DOHH2 (cell line): Measurements from ENCODE around the gene GABARAPL1.

Source experiments
- H3F3A ChIP-seq: fragments of 200-600 bp; sonication (generic), shearing (Covaris generic); 2 replicates; pipeline ENCODE4 v1.6.0; 2016; ENCODE audit warnings: antibody characterized with exemption, mild to moderate bottlenecking; ENCODE audit not compliant: control insufficient read depth, insufficient read depth
- H3K27ac ChIP-seq: fragments of 200-600 bp; sonication (generic); 2 replicates; pipeline ENCODE4 v1.5.1; 2014; ENCODE audit warnings: low read depth, mild to moderate bottlenecking, low read length, moderate library complexity
- H3K27me3 ChIP-seq: fragments of 200-600 bp; sonication (generic); 2 replicates; pipeline ENCODE4 v1.6.1; 2014; ENCODE audit warnings: mild to moderate bottlenecking, low read length, mixed read lengths; ENCODE audit not compliant: control insufficient read depth
- H3K36me3 ChIP-seq: fragments of 200-600 bp; sonication (generic); 2 replicates; pipeline ENCODE4 v1.6.1; 2014; ENCODE audit warnings: mild to moderate bottlenecking, low read length, moderate library complexity, mixed read lengths; ENCODE audit not compliant: control insufficient read depth
- H3K4me1 ChIP-seq: fragments of 200-600 bp; sonication (generic); 2 replicates; pipeline ENCODE4 v1.6.1; 2014; ENCODE audit warnings: mild to moderate bottlenecking, low read length, mixed read lengths; ENCODE audit not compliant: control insufficient read depth
- H3K4me2 ChIP-seq: fragments of 200-600 bp; sonication (generic); 2 replicates; pipeline ENCODE4 v1.6.0; 2014; ENCODE audit warnings: mild to moderate bottlenecking, low read length, moderate library complexity
- H3K4me3 ChIP-seq: fragments of 200-600 bp; sonication (generic); 2 replicates; pipeline ENCODE4 v1.5.1; 2014; ENCODE audit warnings: mild to moderate bottlenecking, low read length, mixed read lengths
- H3K79me2 ChIP-seq: fragments of 200-600 bp; sonication (generic); 2 replicates; pipeline ENCODE4 v1.6.1; 2014; ENCODE audit warnings: mild to moderate bottlenecking, low read length, mixed read lengths; ENCODE audit not compliant: control insufficient read depth
- H3K9me2 ChIP-seq: fragments of 200-600 bp; sonication (generic); replicated peaks from 2 replicates; pipeline ENCODE4 v1.6.1; 2014; ENCODE audit warnings: mild to moderate bottlenecking, low read length, mixed read lengths; ENCODE audit not compliant: control insufficient read depth
- H3K9me3 ChIP-seq: fragments of 200-600 bp; sonication (generic); 2 replicates; pipeline ENCODE4 v1.6.1; 2014; ENCODE audit warnings: antibody characterized with exemption, low read length, mixed read lengths; ENCODE audit not compliant: control insufficient read depth, insufficient read depth
- H4K20me1 ChIP-seq: fragments of 200-600 bp; sonication (generic); 2 replicates; pipeline ENCODE4 v1.6.0; 2014; ENCODE audit warnings: low read depth, mild to moderate bottlenecking, antibody characterized with exemption, low read length, moderate library complexity; ENCODE audit not compliant: control insufficient read depth, insufficient read depth
- CTCF ChIP-seq: fragments of 200-600 bp; sonication (generic); IDR thresholded peaks from one replicate; pipeline ENCODE4 v1.5.1; 2014; ENCODE audit warnings: antibody characterized with exemption, mild to moderate bottlenecking, low read depth, low read length; ENCODE audit not compliant: poor library complexity, severe bottlenecking
- EZH2phosphoT487 ChIP-seq: fragments of 200-600 bp; sonication (generic); IDR thresholded peaks from 2 replicates; pipeline ENCODE4 v1.6.1; 2017; ENCODE audit warnings: borderline replicate concordance, mild to moderate bottlenecking, antibody characterized with exemption, low read length, moderate library complexity, mixed read lengths

GABARAPL1 gene

GRCh38 chr12:10251669-10252068 lies 39.0 kb downstream of the GABARAPL1 start:
- no peaks in the 10 kb centered on the region for H3K27me3 ChIP-seq
- H3K9me2 ChIP-seq: no peaks in the 10 kb centered on the region
- peak overlapping the region; percentile 47 for H3K4me3 ChIP-seq
- peak overlapping the region; percentile 84 for H3K27ac ChIP-seq
- H3K4me2 ChIP-seq: peak overlapping the region; percentile 63
- H3K79me2 ChIP-seq: no peaks in the 10 kb centered on the region
- peaks cover 63% of the 10 kb centered on the region for H3K4me1 ChIP-seq
- no peak for TF ChIP-seq CTCF
- H3K36me3 ChIP-seq: peaks cover 15% of the 10 kb centered on the region
- peaks cover 12% of the 10 kb centered on the region for H3F3A ChIP-seq
- H4K20me1 ChIP-seq: no peaks in the 10 kb centered on the region
- H3K9me3 ChIP-seq: peaks cover 25% of the 10 kb centered on the region

GRCh38 chr12:10252201-10252600 lies 39.5 kb downstream of the GABARAPL1 start:
- Histone ChIP-seq H4K20me1 (no peaks in the 10 kb centered on the region), H3K79me2 (no peaks in the 10 kb centered on the region), H3K4me2 (peak overlapping the region; percentile 63), H3K4me1 (peaks cover 58% of the 10 kb centered on the region), H3F3A (peaks cover 12% of the 10 kb centered on the region), H3K27ac (peak overlapping the region; percentile 84), H3K9me2 (no peaks in the 10 kb centered on the region), H3K4me3 (peak overlapping the region; percentile 47), H3K36me3 (peaks cover 15% of the 10 kb centered on the region), H3K27me3 (no peaks in the 10 kb centered on the region), H3K9me3 (peaks cover 27% of the 10 kb centered on the region)
- TF ChIP-seq CTCF (no peak), EZH2phosphoT487 (no peak)

- Histone ChIP-seq H3K9me2 (no peaks in the 10 kb centered on the region), H4K20me1 (no peaks in the 10 kb centered on the region)
Observed at GRCh38 chr12:10256064-10256463, 43.4 kb downstream of the GABARAPL1 start.

More at GRCh38 chr12:10256064-10256463, 43.4 kb downstream of the GABARAPL1 start:
- H3K4me3 ChIP-seq: no peak overlapping the region
- TF ChIP-seq EZH2phosphoT487: no peak
- TF ChIP-seq CTCF: no peak
- H3K36me3 ChIP-seq: peaks cover 15% of the 10 kb centered on the region
- H3K4me1 ChIP-seq: peaks cover 24% of the 10 kb centered on the region
- peaks cover 12% of the 10 kb centered on the region for H3F3A ChIP-seq
- H3K27ac ChIP-seq: no peak overlapping the region
- H3K79me2 ChIP-seq: no peaks in the 10 kb centered on the region
- H3K27me3 ChIP-seq: no peaks in the 10 kb centered on the region
- H3K9me3 ChIP-seq: peaks cover 27% of the 10 kb centered on the region
- no peak overlapping the region for H3K4me2 ChIP-seq
